ENCODE measurements around the gene RBM46.

Gene RBM46

DNA sequence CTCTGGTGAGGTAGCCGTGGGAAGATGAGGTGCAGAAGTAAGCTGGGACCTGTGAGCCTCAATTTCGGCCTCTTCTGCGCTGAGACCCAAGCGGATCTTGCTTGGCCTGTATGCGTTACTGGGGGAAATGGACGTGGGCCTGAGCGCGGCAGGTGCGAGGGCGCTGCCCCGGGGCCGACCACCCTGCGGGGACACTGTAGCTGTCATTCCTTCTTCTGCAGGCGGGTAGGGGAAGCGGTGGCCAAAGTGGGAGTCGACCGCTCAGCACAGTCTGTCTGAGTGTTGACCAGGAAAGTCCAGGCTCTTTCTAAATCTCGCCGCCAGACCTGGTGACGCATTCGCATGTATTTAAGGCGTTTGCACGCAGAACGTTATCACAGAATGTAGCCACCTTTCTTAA is 40.6 kb upstream of the RBM46 start:
- no peak overlapping the region for H3K4me3 ChIP-seq (ENCODE audit: low read depth, low read length)
- TF ChIP-seq, protein P1, sequence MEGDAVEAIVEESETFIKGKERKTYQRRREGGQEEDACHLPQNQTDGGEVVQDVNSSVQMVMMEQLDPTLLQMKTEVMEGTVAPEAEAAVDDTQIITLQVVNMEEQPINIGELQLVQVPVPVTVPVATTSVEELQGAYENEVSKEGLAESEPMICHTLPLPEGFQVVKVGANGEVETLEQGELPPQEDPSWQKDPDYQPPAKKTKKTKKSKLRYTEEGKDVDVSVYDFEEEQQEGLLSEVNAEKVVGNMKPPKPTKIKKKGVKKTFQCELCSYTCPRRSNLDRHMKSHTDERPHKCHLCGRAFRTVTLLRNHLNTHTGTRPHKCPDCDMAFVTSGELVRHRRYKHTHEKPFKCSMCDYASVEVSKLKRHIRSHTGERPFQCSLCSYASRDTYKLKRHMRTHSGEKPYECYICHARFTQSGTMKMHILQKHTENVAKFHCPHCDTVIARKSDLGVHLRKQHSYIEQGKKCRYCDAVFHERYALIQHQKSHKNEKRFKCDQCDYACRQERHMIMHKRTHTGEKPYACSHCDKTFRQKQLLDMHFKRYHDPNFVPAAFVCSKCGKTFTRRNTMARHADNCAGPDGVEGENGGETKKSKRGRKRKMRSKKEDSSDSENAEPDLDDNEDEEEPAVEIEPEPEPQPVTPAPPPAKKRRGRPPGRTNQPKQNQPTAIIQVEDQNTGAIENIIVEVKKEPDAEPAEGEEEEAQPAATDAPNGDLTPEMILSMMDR (IDR thresholded peaks at IDR 0.05; ENCODE audit: low read depth, low read length): no peak

DNA sequence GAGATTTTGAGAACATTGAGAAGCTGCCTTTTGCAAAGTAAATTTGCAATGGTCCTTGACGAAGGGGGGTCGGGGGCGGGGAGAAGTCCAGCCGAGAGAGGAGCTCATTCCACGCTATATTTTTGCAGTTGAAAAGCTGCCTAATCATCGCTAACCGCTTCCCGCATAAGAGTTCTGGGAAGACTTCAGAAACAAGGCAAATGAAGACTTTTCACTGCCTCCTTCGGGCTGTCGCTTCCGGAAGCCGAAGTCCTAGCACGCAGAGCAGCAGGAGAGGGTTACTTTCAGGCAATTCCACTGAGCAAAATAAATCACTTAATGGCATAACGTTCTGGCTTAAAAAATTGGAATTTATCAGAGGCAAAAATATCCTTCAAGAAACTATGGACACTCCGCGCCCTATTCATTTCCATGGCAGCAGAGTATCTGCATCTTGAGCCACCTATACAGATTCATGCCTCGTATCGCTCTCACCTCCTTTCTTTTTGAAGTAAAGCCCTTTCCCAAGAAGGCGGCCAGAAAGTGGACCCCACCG is 39.9 kb upstream of the RBM46 start:
- no peak overlapping the region for H3K4me3 ChIP-seq (ENCODE audit: low read depth, low read length)
- TF ChIP-seq, protein P1 (IDR thresholded peaks at IDR 0.05; ENCODE audit: low read depth, low read length): no peak

DNA sequence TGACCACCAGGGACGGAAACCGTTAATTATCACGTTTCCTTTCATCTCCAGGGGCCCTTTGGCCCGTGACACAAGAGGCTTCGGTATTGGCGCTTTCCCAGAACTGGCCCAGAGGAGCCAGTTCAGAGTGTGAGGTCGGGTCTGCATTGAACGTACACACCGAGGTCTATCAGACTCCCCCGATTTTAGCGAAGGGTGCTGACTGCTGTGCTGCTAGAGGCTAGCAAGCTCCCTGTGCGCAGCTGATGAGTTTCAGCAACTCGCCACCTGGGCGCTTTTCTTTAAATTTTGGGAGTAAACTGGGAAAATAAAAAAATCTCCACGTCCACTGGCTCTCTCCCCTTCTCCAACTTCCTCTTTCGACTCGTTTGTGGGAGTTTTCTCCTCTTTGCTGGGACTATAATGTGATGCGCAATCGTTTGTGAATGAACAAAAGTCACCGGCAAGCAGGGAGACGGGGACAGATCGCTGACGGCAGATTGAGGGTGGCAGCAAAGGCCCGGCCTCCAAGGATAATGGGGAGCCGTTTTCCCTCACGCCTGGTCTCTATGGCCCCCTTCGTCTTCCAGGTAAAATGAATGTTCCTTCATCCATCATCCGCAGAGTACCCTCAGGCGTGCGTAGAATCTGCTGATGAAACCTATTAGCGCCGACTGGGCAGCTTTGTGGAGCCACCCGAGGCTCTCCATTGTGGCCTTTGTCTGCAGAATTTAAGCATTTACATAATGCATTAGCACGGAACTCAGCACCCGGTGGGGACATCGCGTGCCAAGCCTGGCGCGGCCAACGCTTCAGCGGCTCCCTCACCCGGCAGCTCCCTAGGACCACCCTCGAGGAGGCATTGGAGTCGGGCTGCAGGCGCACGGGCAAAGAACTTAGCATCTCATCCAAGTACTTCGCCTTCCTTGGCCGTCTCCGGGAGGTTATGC is 38.9 kb upstream of the RBM46 start:
- no peak overlapping the region for H3K4me3 ChIP-seq (ENCODE audit: low read depth, low read length)
- TF ChIP-seq, protein P1 (IDR thresholded peaks at IDR 0.05; ENCODE audit: low read depth, low read length): no peak

DNA sequence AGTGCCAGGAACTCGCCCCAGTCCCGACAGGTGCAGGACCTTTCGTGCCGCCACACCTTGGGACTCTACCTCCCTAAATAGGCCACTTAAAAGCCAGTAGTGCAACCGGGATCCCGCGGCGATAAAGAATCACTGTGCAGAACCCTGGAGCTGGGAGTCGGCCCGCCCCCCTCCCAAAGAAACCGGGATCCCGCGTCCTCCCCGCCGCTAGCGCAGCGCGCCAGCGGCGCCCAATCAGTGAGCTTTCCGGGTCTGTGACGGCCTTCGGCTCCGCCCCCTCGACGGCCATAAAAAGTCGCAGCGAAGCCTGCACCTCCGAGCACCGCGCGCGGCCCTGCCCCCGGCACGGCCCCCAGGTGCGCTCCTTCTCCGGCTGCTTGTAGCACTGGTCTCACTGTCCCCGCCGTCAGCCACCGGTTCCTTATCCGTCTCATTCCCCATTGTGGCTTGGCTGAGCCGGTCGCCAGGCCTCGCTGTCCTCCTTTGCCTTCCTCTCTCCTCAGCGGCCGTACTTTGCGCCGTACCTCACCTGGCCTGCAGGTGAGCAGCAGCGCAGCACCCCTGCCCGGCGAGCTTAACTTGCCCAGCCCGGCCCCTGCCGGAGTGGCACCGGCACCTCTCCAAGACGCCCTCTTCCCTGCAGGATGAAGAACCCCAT is 37.3 kb upstream of the RBM46 start, which contains the start of gene LRAT:
Gene LRAT, plus strand, starts transcription at position 318 of the 658 bp plus-strand sequence. Its CDS starts 327 bp downstream, at position 645.
- H3K4me3 ChIP-seq (ENCODE audit: low read depth, low read length): no peak within 1 kb of the TSS
- TF ChIP-seq, protein P1 (IDR thresholded peaks at IDR 0.05; ENCODE audit: low read depth, low read length): no peak

DNA sequence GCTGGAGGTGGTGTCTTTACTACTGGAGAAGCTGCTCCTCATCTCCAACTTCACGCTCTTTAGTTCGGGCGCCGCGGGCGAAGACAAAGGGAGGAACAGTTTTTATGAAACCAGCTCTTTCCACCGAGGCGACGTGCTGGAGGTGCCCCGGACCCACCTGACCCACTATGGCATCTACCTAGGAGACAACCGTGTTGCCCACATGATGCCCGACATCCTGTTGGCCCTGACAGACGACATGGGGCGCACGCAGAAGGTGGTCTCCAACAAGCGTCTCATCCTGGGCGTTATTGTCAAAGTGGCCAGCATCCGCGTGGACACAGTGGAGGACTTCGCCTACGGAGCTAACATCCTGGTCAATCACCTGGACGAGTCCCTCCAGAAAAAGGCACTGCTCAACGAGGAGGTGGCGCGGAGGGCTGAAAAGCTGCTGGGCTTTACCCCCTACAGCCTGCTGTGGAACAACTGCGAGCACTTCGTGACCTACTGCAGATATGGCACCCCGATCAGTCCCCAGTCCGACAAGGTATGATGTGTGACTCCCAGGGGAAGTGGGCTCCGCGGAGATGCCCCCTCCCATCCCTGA is 36.6 kb upstream of the RBM46 start:
- TF ChIP-seq, protein P1 (IDR thresholded peaks at IDR 0.05; ENCODE audit: low read depth, low read length): no peak
- H3K4me3 ChIP-seq (ENCODE audit: low read depth, low read length): no peak overlapping the region

DNA sequence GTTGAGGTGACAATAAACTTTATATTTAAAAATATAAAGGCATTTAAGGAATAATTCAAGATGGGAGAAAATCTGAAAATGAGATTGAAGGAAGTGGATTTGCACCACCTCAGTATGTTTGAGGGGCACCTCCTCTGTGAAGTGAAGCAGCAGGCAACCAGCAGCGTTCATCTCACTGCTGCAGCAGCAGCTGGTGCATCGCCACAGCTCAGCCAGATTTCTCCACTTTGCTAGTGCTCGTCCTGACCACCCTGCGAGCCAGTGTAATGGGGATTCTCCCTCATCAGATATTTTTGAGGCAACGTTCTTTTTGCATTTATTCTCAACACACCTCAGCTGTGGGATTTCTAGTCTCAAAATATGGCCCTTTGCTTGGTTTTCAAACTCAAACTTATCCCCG is 23.4 kb upstream of the RBM46 start:
- TF ChIP-seq, protein P1 (IDR thresholded peaks at IDR 0.05; ENCODE audit: low read depth, low read length): no peak
- H3K4me3 ChIP-seq (ENCODE audit: low read depth, low read length): no peak overlapping the region
